KOPT-K1 (cell line): ENCODE results near the gene IL31.

ENCODE experiments used
- H3K27ac ChIP-seq: fragments of 200-600 bp; sonication (generic); 2 replicates; pipeline ENCODE4 v1.5.1; 2016; ENCODE audit warnings: antibody characterized with exemption, mild to moderate bottlenecking, low read depth, low read length; ENCODE audit not compliant: poor library complexity, severe bottlenecking
- H3K36me3 ChIP-seq: fragments of 200-600 bp; sonication (generic); 2 replicates; pipeline ENCODE4 v1.5.1; 2017; ENCODE audit warnings: antibody characterized with exemption, mild to moderate bottlenecking, low read length, moderate library complexity; ENCODE audit not compliant: insufficient read depth
- H3K9me3 ChIP-seq: fragments of 200-600 bp; sonication (generic); 2 replicates; pipeline ENCODE4 v1.5.1; 2017; ENCODE audit warnings: antibody characterized with exemption, low read length, mild to moderate bottlenecking; ENCODE audit not compliant: insufficient read depth, poor library complexity, severe bottlenecking

Gene IL31

DNA sequence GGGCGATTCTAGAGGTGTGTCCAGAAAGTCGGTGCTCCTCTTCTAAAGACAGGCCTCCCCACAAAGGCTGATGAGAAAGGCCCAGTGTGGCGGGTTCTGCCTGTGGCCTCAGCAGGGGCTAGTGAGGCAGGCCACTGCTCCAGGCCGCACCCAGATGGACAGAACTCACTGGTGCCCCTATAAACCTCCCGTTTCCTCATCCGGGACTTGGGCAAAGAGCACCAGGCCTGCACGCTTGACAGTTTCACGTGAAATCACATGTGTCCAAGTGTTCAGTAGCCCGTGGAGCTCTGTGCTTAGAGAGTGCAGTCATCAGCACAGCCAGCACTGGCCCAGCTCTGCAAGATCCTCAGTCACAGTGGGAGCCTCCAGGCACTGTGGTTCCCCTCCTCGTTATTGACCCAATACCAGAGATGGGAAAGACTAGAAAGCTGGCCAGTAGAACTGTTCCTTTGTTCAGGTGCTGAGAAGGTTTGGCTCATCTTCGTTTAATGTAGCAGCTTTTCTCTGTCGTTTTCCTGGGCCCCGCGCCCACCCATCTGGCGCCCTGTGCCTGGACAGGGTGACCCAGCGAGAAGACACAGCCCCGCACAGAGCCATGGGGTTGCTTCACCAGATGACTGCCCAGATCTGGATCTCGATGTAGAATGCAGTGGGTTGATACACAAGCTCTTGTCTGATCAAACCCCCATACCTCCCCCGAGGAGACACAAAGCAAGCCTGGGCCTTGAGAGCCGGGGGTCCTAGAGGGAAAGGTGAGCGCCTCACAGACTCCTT lies 26.3 kb downstream of the IL31 start:
- no peaks in the 10 kb centered on the region for H3K9me3 ChIP-seq
- H3K27ac ChIP-seq: no peak overlapping the region
- H3K36me3 ChIP-seq: peaks cover 22% of the 10 kb centered on the region

GRCh38 chr12:122145505-122146330 lies 28.3 kb downstream of the IL31 start:
- Histone ChIP-seq H3K27ac (no peak overlapping the region), H3K36me3 (peaks cover 42% of the 10 kb centered on the region), H3K9me3 (no peaks in the 10 kb centered on the region)

DNA sequence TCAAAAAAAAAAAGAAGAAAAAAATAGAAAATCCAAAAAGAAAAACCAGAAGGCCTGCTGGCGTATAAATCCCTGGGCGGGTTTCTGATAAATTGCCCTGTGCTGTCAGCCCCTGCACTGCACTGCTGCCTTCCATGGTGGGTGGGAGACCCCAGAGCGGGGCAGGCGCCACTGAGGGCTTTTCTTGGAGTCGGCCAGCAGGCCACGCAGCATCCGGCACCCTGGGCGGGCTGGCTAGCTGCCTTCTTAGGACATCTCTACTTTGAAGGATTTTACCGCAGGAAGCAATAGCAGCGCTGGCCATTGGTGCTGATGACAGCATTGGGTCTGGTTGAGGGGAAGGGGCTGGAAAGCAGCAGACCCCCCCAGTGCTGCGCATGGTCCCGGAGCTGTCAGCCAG lies 29.1 kb downstream of the IL31 start:
- Histone ChIP-seq H3K27ac (no peak overlapping the region), H3K9me3 (no peaks in the 10 kb centered on the region), H3K36me3 (peaks cover 48% of the 10 kb centered on the region)

DNA sequence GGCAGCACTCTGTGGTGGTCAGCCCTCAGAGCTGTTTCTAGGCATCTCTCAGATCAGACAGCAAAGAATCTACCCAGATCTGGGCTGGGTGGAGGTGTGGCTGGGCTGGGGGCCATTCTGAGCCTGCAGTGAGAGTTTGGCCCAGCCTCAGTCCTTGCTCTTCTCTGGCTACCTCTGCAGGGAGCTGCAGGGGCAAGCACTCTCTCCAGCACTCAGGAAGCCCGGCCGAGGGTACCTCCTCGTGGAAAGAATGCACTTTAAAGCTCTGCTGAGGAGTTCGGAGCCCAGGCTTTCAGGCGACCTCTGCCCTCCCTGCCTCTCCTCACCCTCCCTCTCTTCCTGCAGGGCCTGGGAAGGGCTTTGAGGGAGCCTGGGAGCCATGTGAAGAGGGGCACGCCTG lies 31.2 kb downstream of the IL31 start:
- Histone ChIP-seq H3K27ac (no peak overlapping the region), H3K36me3 (peaks cover 68% of the 10 kb centered on the region), H3K9me3 (no peaks in the 10 kb centered on the region)

GRCh38 chr12:122141911-122142725 lies 31.9 kb downstream of the IL31 start:
- peaks cover 76% of the 10 kb centered on the region for H3K36me3 ChIP-seq
- H3K27ac ChIP-seq: no peak overlapping the region
- H3K9me3 ChIP-seq: no peaks in the 10 kb centered on the region

GRCh38 chr12:122140467-122141257 lies 33.4 kb downstream of the IL31 start:
- peaks cover 83% of the 10 kb centered on the region for H3K36me3 ChIP-seq
- H3K27ac ChIP-seq: no peak overlapping the region
- H3K9me3 ChIP-seq: no peaks in the 10 kb centered on the region

DNA sequence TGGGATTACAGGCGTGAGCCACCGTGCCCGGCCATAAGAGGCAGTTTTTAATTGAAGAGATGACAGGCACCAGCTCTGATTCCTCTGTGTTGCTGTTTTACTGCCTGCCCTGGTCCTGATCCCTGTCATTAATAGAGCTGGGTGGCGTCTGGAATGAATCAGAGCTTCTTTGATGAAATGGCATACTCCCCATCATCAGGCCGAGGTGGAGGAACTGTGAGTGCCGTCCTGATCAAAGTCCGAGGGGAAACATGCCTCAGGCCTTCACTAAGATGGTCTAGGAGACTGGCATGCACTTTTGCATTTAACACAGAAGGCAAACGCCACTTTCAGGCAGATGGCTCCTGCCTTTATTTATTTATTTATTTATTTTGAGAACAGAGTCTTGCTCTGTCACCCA lies 34.1 kb downstream of the IL31 start:
- Histone ChIP-seq H3K36me3 (peaks cover 90% of the 10 kb centered on the region), H3K9me3 (no peaks in the 10 kb centered on the region), H3K27ac (no peak overlapping the region)

DNA sequence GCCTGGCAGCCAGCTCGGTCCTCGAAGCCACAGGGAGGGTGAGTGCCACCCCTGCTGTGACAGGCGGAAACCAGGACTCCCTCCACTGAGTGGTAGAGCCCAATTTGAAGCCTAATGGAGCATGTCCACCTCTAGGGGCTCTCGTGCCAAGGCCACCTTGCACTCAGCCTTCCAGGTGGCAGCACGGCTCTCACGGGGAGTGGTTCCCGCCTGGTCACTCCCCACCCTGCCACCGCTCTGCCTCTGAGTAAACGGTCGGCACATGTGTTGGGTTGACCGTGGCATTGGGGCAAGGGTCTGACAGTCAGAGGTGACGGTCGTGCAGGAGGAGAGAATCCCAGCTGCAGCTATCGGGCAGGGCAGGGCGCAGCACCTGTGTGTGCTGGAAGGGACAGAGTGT lies 34.8 kb downstream of the IL31 start:
- H3K9me3 ChIP-seq: no peaks in the 10 kb centered on the region
- H3K27ac ChIP-seq: no peak overlapping the region
- H3K36me3 ChIP-seq: peaks cover 95% of the 10 kb centered on the region

DNA sequence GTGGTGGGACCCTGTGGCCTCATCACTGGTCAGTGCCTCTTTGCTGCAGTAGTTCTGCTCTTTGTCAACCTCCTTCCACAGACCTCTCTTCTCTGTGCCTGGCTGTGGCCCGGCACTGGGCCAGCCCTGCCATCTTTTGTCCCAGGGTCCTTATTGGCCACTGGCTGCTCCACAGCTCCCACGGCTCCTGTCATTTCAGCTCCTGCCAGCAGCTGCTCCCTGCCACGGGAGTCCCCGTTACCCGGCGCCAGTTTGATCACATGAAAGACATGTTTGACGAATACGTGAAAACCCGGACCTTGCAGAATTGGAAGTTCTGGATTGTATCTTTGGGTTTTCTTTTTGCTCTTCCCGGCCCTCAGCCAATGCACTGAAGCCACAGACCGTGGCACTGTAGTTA lies 35.4 kb downstream of the IL31 start:
- Histone ChIP-seq H3K27ac (no peak overlapping the region), H3K36me3 (peaks cover 95% of the 10 kb centered on the region), H3K9me3 (no peaks in the 10 kb centered on the region)

GRCh38 chr12:122138181-122138580 lies 35.8 kb downstream of the IL31 start:
- no peak overlapping the region for H3K27ac ChIP-seq
- no peaks in the 10 kb centered on the region for H3K9me3 ChIP-seq
- peaks cover 95% of the 10 kb centered on the region for H3K36me3 ChIP-seq

DNA sequence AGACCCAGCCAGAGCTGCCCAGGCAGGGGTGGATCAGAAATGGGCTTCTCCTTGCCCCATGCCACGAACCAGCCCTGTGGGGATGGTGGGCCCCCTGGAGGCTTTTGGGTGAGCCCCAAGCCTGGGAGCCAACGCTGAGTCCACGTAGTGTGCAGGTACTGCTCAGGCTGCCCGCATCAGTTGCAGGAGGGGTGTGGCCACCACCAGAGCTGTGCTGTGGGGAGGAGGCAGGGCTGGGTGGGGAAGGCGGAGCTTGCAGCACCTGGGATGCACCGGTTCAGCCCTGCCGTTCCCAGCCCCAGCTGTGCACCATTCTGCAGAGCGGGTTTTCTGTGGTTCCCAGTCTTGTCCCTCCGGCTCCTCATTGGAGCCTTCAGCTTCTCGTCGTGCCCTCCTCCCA lies 36.3 kb downstream of the IL31 start:
- no peaks in the 10 kb centered on the region for H3K9me3 ChIP-seq
- H3K27ac ChIP-seq: no peak overlapping the region
- H3K36me3 ChIP-seq: peaks cover 95% of the 10 kb centered on the region

DNA sequence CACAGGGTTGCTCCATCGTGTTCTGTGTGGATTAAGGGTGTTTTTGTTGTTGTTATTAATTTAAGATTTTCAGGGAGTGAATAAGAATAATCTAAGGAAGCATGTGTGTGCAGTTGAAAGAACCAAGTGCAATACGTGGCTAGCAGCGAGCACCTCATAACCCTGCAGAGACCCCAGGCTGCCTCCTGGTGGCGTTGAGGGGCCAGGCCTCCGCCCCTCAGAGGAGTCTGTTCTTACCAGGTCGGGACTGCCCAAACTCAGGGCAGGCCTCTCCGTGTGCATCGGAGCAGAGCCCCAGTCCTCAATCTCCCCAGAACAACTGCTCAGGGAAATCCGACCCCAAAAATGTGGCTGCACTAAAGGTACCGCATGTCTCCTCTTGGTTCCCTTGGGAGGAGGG lies 36.8 kb downstream of the IL31 start:
- Histone ChIP-seq H3K36me3 (peaks cover 95% of the 10 kb centered on the region), H3K9me3 (no peaks in the 10 kb centered on the region), H3K27ac (no peak overlapping the region)

DNA sequence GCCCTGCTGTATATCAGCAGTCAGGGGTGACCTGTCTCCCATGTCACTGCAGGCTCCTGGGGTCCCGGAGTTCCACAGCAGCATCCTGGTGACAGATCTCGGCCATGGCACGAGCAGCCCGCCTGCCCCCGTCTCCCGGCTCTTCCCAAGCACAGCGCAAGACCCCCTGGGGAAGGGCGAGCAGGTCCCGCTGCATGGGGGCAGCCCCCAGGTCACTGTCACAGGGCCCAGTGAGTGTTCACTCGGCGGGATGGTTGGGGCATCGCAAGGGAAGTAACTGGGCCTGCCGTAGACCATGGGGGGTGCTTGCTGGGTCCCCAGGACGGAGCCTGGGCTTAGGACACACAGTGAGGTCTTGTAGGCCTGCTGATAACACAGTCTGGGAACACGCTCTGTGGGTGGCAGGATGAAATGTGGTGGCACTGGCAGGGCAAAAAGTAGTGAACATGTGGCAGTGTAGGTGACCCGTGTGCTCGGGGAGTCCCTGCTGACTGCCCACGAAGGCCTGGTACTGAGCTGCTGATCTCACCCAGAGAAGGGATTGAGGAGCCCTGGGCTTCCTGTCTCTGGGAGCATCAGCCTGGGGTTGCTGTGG lies 38.5 kb downstream of the IL31 start:
- H3K27ac ChIP-seq: no peak overlapping the region
- peaks cover 95% of the 10 kb centered on the region for H3K36me3 ChIP-seq
- no peaks in the 10 kb centered on the region for H3K9me3 ChIP-seq
